ENCODE measurements around the gene TMEM131.
A peak's percentile ranks its signal among the peaks of the same experiment; 100 is the strongest.

DNA sequence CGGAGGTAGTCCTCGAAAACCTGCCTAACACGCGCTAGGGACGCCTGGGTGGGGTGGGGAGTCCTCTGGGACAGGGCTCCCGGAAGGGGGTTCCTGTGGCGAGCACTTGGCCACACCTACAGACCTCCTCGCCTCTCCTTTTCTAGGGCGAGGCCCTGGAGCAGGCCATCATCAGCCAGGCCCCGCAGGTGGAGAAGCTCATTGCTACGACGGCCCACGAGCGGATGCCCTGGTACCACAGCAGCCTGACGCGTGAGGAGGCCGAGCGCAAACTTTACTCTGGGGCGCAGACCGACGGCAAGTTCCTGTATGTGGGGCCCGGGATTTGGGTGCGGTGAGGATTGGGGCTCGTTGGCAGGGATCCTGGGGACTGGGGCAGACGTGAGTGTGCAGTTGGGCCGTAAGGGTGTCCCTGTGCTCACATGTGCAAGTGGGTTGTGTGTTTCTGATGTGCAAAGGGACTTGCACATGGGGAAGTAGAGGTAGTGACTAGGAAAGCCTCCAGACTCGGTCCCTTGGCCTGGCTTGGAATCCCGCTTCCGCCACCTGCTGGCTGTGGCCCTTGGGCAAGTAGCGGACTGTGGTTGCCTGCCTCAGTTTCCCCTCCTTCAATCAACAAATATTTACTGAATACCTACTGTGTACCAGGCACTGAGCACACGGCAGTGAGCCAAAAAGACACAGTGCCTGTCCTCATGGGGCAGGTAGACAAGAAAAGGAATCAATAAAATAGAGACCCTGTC is 270.6 kb downstream of the TMEM131 start:
- no peak for TF ChIP-seq EZH2 (IDR thresholded peaks at IDR 0.05; ENCODE audit: borderline replicate concordance, low read depth, low read length, severe bottlenecking)
- TF ChIP-seq, protein P1, sequence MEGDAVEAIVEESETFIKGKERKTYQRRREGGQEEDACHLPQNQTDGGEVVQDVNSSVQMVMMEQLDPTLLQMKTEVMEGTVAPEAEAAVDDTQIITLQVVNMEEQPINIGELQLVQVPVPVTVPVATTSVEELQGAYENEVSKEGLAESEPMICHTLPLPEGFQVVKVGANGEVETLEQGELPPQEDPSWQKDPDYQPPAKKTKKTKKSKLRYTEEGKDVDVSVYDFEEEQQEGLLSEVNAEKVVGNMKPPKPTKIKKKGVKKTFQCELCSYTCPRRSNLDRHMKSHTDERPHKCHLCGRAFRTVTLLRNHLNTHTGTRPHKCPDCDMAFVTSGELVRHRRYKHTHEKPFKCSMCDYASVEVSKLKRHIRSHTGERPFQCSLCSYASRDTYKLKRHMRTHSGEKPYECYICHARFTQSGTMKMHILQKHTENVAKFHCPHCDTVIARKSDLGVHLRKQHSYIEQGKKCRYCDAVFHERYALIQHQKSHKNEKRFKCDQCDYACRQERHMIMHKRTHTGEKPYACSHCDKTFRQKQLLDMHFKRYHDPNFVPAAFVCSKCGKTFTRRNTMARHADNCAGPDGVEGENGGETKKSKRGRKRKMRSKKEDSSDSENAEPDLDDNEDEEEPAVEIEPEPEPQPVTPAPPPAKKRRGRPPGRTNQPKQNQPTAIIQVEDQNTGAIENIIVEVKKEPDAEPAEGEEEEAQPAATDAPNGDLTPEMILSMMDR (IDR thresholded peaks at IDR 0.05; ENCODE audit: borderline replicate concordance, extremely low read depth, low read length, poor library complexity, severe bottlenecking) = peak; percentile 28

All from DND-41 (cell line).